Hepatocyte (in vitro differentiated cells): ENCODE results near the gene DSPP. TPM values are rescaled to one million over a fixed set of nuclear protein-coding genes. Genes with fewer than 3 reads are reported as not detected.

ENCODE experiments used
- DNase-seq: peaks from one replicate; pipeline ENCODE4 v3.0.0-alpha.2; 2016; ENCODE audit warnings: low spot score
- H2AFZ ChIP-seq: fragments of 200-600 bp; sonication (generic); 2 replicates; pipeline ENCODE4 v1.6.0; 2016; ENCODE audit warnings: antibody characterized with exemption, mild to moderate bottlenecking
- H3K27ac ChIP-seq: fragments of 200-600 bp; sonication (generic); 2 replicates; pipeline ENCODE4 v1.5.1; 2016; ENCODE audit warnings: mild to moderate bottlenecking
- H3K27me3 ChIP-seq: fragments of 200-600 bp; sonication (generic); 2 replicates; pipeline ENCODE4 v1.6.1; 2016
- H3K36me3 ChIP-seq: fragments of 200-600 bp; sonication (generic); replicated peaks from 2 replicates; pipeline ENCODE4 v1.5.1; 2016; ENCODE audit warnings: low read depth; ENCODE audit not compliant: insufficient read depth
- H3K4me1 ChIP-seq: fragments of 200-600 bp; sonication (generic); 2 replicates; pipeline ENCODE4 v1.5.1; 2016; ENCODE audit warnings: mild to moderate bottlenecking, moderate library complexity; ENCODE audit not compliant: insufficient read depth
- H3K4me2 ChIP-seq: fragments of 200-600 bp; sonication (generic); 2 replicates; pipeline ENCODE4 v1.6.0; 2016
- H3K4me3 ChIP-seq: fragments of 200-600 bp; sonication (generic); 2 replicates; pipeline ENCODE4 v1.5.1; 2016; ENCODE audit warnings: mild to moderate bottlenecking
- H3K79me2 ChIP-seq: fragments of 200-600 bp; sonication (generic); 2 replicates; pipeline ENCODE4 v1.6.0; 2017; ENCODE audit warnings: mild to moderate bottlenecking
- H3K9me2 ChIP-seq: fragments of 200-600 bp; sonication (generic); replicated peaks from 2 replicates; pipeline ENCODE4 v1.6.0; 2017; ENCODE audit warnings: mild to moderate bottlenecking; ENCODE audit not compliant: insufficient read depth
- H3K9me3 ChIP-seq: fragments of 200-600 bp; sonication (generic); 2 replicates; pipeline ENCODE4 v1.5.1; 2016; ENCODE audit warnings: low read depth, mild to moderate bottlenecking
- H4K20me1 ChIP-seq: fragments of 200-600 bp; sonication (generic); 2 replicates; pipeline ENCODE4 v1.6.0; 2016; ENCODE audit warnings: mild to moderate bottlenecking; ENCODE audit not compliant: insufficient read depth, poor library complexity, severe bottlenecking
- EZH2 ChIP-seq: fragments of 200-600 bp; sonication (generic); IDR thresholded peaks from 2 replicates; pipeline ENCODE4 v1.6.1; 2016; ENCODE audit warnings: antibody characterized with exemption, mild to moderate bottlenecking, borderline replicate concordance
- EZH2phosphoT487 ChIP-seq: fragments of 200-600 bp; sonication (generic); IDR thresholded peaks from one replicate; pipeline ENCODE4 v1.6.1; 2018; ENCODE audit warnings: antibody characterized with exemption, mild to moderate bottlenecking, low read depth, moderate library complexity; ENCODE audit not compliant: unreplicated experiment, severe bottlenecking
- WGBS: methylation state at CpG from one replicate; pipeline ENCODE4 v1.1.6; 2016; ENCODE audit warnings: low lambda C conversion rate; ENCODE audit errors: missing lambda C conversion rate; 5-methylcytosine and 5-hydroxymethylcytosine counted together
- polyA plus RNA-seq: library from polyadenylated mRNA; unstranded; fragments of >200 nt; fragmentation: Nextera tagmentation; extraction: Ambion mirVana; gene quantifications from 2 replicates; pipeline ENCODE4 v1.2.1, GENCODE V29; 2016
- total RNA-seq: library from RNA; depleted of rRNA; stranded (reverse); fragments of >200 nt; gene quantifications from 2 replicates; pipeline ENCODE4 v1.2.3, GENCODE V29; 2014
- TF ChIP-seq, protein P1 (sequence below): fragments of 200-600 bp; sonication (generic); IDR thresholded peaks from 2 replicates; pipeline ENCODE4 v1.5.1; 2016; ENCODE audit warnings: antibody characterized with exemption, mild to moderate bottlenecking; ENCODE audit not compliant: poor library complexity

The DSPP gene
- total and polyA plus RNA-seq, 2 experiments from 2014 or later: not detected

DNA sequence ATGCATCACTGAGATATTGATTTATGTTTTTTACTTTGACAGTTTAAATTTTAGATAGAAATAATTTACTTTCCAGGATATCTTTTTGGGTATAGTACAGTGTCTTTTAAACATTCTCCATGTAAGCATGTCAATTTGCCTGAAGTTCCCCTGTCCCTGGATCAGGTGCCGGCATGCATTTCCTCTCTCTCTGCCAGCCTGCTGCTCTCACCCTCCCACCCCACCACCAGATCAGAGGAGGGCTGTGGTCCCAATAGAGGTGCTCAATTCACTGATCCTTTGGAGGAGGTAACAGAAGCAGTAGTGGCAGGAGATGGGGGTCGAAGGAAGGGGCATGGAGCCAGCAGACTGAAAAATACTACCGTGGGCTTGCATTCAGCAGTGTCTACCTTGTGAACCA, 28.3 kb upstream of the DSPP start:
- DNase-seq: no peak
- Histone ChIP-seq H4K20me1 (no peaks in the 10 kb centered on the region), H3K27ac (no peak overlapping the region), H3K4me1 (no peaks in the 10 kb centered on the region), H3K9me3 (no peaks in the 10 kb centered on the region), H3K79me2 (no peaks in the 10 kb centered on the region), H3K27me3 (no peaks in the 10 kb centered on the region), H3K36me3 (no peaks in the 10 kb centered on the region), H3K4me3 (no peak overlapping the region), H3K4me2 (no peak overlapping the region), H2AFZ (no peak overlapping the region), H3K9me2 (no peaks in the 10 kb centered on the region)
- WGBS: 80% methylated on average over 3 of the region's 3 CpGs
- no peak for TF ChIP-seq EZH2
- no peak for TF ChIP-seq EZH2phosphoT487
- TF ChIP-seq, protein P1, sequence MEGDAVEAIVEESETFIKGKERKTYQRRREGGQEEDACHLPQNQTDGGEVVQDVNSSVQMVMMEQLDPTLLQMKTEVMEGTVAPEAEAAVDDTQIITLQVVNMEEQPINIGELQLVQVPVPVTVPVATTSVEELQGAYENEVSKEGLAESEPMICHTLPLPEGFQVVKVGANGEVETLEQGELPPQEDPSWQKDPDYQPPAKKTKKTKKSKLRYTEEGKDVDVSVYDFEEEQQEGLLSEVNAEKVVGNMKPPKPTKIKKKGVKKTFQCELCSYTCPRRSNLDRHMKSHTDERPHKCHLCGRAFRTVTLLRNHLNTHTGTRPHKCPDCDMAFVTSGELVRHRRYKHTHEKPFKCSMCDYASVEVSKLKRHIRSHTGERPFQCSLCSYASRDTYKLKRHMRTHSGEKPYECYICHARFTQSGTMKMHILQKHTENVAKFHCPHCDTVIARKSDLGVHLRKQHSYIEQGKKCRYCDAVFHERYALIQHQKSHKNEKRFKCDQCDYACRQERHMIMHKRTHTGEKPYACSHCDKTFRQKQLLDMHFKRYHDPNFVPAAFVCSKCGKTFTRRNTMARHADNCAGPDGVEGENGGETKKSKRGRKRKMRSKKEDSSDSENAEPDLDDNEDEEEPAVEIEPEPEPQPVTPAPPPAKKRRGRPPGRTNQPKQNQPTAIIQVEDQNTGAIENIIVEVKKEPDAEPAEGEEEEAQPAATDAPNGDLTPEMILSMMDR: no peak

GRCh38 chr4:87584222-87584908, 24.0 kb upstream of the DSPP start:
- Histone ChIP-seq H3K9me2 (no peaks in the 10 kb centered on the region), H3K79me2 (no peaks in the 10 kb centered on the region), H3K4me2 (no peak overlapping the region), H3K9me3 (no peaks in the 10 kb centered on the region), H3K36me3 (no peaks in the 10 kb centered on the region), H4K20me1 (no peaks in the 10 kb centered on the region), H2AFZ (no peak overlapping the region), H3K27ac (no peak overlapping the region), H3K4me3 (no peak overlapping the region), H3K4me1 (no peaks in the 10 kb centered on the region), H3K27me3 (no peaks in the 10 kb centered on the region)
- TF ChIP-seq, protein P1: no peak
- TF ChIP-seq EZH2phosphoT487 (no peak), EZH2 (no peak)
- 92% methylated on average over 2 of the region's 2 CpGs for WGBS
- no peak for DNase-seq

GRCh38 chr4:87589531-87589930, 18.8 kb upstream of the DSPP start:
- peak; percentile 52 for DNase-seq
- no peak overlapping the region for H3K4me2 ChIP-seq

More at GRCh38 chr4:87589531-87589930, 18.8 kb upstream of the DSPP start:
- Histone ChIP-seq H3K36me3 (no peaks in the 10 kb centered on the region), H3K4me1 (no peaks in the 10 kb centered on the region), H3K27me3 (no peaks in the 10 kb centered on the region), H3K9me2 (no peaks in the 10 kb centered on the region), H3K9me3 (no peaks in the 10 kb centered on the region), H3K4me3 (no peak overlapping the region), H2AFZ (no peak overlapping the region), H3K27ac (no peak overlapping the region), H4K20me1 (no peaks in the 10 kb centered on the region), H3K79me2 (no peaks in the 10 kb centered on the region)
- TF ChIP-seq EZH2 (no peak), EZH2phosphoT487 (no peak)
- TF ChIP-seq, protein P1: no peak
